ENCODE measurements around the gene ERC2.

ERC2 gene

DNA sequence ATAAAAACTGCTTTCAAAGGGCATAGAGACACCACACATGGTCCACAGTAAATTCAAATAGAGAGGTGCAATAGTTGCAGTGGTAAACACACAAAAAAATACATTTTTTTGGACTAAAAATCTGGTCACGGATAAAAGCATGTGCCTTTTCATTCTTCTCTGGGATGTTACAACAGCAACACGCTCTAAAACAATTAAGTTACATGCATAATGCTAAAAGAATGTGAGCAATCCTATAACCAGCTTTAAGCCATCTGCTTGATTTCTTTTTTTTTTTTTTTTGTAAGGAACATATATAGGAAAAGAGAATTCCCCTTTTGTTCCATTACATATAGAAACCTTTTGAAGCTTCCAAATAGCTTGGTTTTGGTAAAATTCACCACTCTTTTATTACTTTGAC is 1001.2 kb downstream of the ERC2 start:
- DNase-seq (ENCODE audit: insufficient read length) (no peak), FAIRE-seq (no peak)
- TF ChIP-seq TAF1 (IDR thresholded peaks at IDR 0.05; ENCODE audit: borderline replicate concordance, low read depth, low read length) (no peak), POLR2A (IDR thresholded peaks at IDR 0.05; ENCODE audit: low read depth, low read length) (no peak), POLR2AphosphoS5 (IDR thresholded peaks at IDR 0.05; ENCODE audit: low read depth, low read length) (no peak)

DNA sequence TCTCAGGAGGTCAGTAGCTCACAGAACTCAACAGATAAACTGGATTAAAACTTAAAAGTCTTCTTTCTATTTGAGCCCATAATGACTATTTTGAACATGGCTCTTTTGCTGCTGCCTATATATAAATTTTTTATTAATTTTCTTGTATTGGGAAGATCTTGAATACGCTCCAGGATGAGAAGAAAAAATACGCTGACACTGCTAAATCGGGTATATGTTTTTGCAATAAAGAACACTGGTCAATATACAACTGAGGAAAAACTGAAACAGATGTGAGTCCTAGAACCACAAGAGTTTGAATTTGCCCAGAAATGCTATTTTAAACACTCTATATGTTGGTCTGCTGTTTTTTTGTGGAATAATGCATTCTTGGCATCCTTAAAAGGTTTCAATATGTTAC is 1001.7 kb downstream of the ERC2 start:
- DNase-seq (ENCODE audit: insufficient read length): no peak
- FAIRE-seq: no peak

DNA sequence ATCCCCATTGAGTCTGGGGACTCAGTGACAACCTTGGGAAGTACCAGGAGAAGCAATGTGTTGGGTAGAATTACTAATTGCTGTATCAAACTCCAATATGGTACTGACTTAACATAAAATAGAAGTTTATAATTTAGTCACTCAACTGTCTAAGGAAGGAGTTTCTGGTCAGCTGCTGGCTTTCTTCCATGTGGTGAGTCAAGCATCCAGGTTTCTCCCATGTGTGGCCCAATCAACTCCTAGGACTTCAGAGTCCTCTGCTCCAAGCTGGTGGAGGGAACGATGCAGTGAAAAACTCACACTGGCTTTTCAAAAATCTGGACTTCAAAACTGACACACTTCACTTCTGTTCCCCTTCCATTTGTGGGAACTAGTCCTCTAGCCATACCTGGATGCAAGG is 1006.4 kb downstream of the ERC2 start:
- DNase-seq (ENCODE audit: insufficient read length) (no peak), FAIRE-seq (no peak)
- TF ChIP-seq TAF1 (IDR thresholded peaks at IDR 0.05; ENCODE audit: borderline replicate concordance, low read depth, low read length) (no peak), POLR2A (IDR thresholded peaks at IDR 0.05; ENCODE audit: low read depth, low read length) (no peak), POLR2AphosphoS5 (IDR thresholded peaks at IDR 0.05; ENCODE audit: low read depth, low read length) (no peak)

More for the DNA sequence above, 1001.7 kb downstream of the ERC2 start:
- no peak for TF ChIP-seq POLR2AphosphoS5 (IDR thresholded peaks at IDR 0.05; ENCODE audit: low read depth, low read length)
- TF ChIP-seq POLR2A (IDR thresholded peaks at IDR 0.05; ENCODE audit: low read depth, low read length): no peak
- no peak for TF ChIP-seq TAF1 (IDR thresholded peaks at IDR 0.05; ENCODE audit: borderline replicate concordance, low read depth, low read length)

DNA sequence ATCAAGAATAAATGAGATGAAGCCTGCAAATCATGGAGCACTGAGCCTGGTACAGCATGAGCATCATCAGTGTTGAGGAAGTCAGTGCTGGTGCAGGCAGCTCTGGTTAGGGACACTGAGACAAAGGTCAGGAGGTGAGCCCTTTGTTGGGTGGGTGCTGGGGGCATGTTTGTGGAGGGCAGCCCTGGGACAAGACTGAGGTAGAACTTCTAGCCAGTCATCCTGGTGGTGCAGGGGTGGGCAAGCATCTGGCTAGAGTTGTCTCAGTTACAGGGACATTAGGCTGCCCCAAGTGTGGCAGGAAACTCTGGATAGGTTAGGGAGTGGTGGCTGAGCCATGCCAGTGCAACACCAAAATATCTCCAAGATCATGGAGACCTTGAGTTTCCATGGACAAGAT is 1008.4 kb downstream of the ERC2 start:
- TF ChIP-seq TAF1 (IDR thresholded peaks at IDR 0.05; ENCODE audit: borderline replicate concordance, low read depth, low read length) (no peak), POLR2AphosphoS5 (IDR thresholded peaks at IDR 0.05; ENCODE audit: low read depth, low read length) (no peak), POLR2A (IDR thresholded peaks at IDR 0.05; ENCODE audit: low read depth, low read length) (no peak)
- FAIRE-seq: no peak

More for the DNA sequence above, 1008.4 kb downstream of the ERC2 start:
- DNase-seq (ENCODE audit: insufficient read length): no peak

All from GM12892 (cell line).